Body of pancreas (tissue), 4 donors: ENCODE measurements around the gene SPATA25.

Source experiments
- CTCF ChIP-seq, 7 experiments: fragments of 450-650 bp in 4 of 7; fragments of 200-600 bp in 3 of 7; sonication (generic) in 3 of 7; IDR thresholded peaks; one replicate each; pipeline ENCODE4 v1.5.1; 2016 to 2019; ENCODE audit warnings: antibody characterized with exemption in 7 of 7
- POLR2A ChIP-seq, 3 donors: fragments of 450-650 bp; IDR thresholded peaks; one replicate each; pipeline ENCODE4 v1.6.1; 2016; ENCODE audit warnings: antibody characterized with exemption in 3 of 3, mild to moderate bottlenecking in 2 of 3

GRCh38 chr20:45887346-45887715 is at the start of gene SPATA25:
- TF ChIP-seq CTCF (IDR thresholded peaks at IDR 0.05) = no peak
- no peak for TF ChIP-seq POLR2A (IDR thresholded peaks at IDR 0.05)
